Neural cell (in vitro differentiated cells): ENCODE data around the gene SCART1.

ENCODE experiments used
- EP300 ChIP-seq: fragments of 450-650 bp; conservative IDR thresholded peaks from 2 replicates; pipeline ENCODE4 v1.6.1; 2014; ENCODE audit warnings: antibody characterized with exemption, mild to moderate bottlenecking, moderate library complexity; ENCODE audit not compliant: poor library complexity, severe bottlenecking
- EZH2 ChIP-seq: fragments of 200-600, 300-800 bp; shearing (Covaris generic), sonication (generic); IDR thresholded peaks from 2 replicates; pipeline ENCODE4 v1.6.1; 2014; ENCODE audit warnings: antibody characterized with exemption, low read length, borderline replicate concordance, mild to moderate bottlenecking; ENCODE audit not compliant: insufficient read depth, poor library complexity, severe bottlenecking
- MXI1 ChIP-seq: fragments of 450-650 bp; conservative IDR thresholded peaks from 2 replicates; pipeline ENCODE4 v1.6.1; 2014; ENCODE audit warnings: antibody characterized with exemption, mild to moderate bottlenecking; ENCODE audit not compliant: poor library complexity, severe bottlenecking
- POLR2AphosphoS5 ChIP-seq: IDR thresholded peaks from 2 replicates; pipeline ENCODE4 v1.6.1; 2012
- RAD21 ChIP-seq: fragments of 450-650 bp; conservative IDR thresholded peaks from 2 replicates; pipeline ENCODE4 v1.6.1; 2014; ENCODE audit warnings: antibody characterized with exemption, mild to moderate bottlenecking, moderate library complexity
- TAF1 ChIP-seq: IDR thresholded peaks from 2 replicates; pipeline ENCODE4 v1.6.1; 2012; ENCODE audit warnings: low read depth
- TF ChIP-seq, protein P1 (sequence below): fragments of 450-650 bp; IDR thresholded peaks from 2 replicates; pipeline ENCODE4 v1.5.1; 2014; ENCODE audit warnings: antibody characterized with exemption, mild to moderate bottlenecking, moderate library complexity; ENCODE audit not compliant: poor library complexity, severe bottlenecking
- TF ChIP-seq, protein P2 (sequence below): IDR thresholded peaks from 2 replicates; pipeline ENCODE4 v1.6.1; 2012; ENCODE audit warnings: borderline replicate concordance

GRCh38 chr10:133454204-133454893, 604 bp downstream of the SCART1 start:
- TF ChIP-seq, protein P1, sequence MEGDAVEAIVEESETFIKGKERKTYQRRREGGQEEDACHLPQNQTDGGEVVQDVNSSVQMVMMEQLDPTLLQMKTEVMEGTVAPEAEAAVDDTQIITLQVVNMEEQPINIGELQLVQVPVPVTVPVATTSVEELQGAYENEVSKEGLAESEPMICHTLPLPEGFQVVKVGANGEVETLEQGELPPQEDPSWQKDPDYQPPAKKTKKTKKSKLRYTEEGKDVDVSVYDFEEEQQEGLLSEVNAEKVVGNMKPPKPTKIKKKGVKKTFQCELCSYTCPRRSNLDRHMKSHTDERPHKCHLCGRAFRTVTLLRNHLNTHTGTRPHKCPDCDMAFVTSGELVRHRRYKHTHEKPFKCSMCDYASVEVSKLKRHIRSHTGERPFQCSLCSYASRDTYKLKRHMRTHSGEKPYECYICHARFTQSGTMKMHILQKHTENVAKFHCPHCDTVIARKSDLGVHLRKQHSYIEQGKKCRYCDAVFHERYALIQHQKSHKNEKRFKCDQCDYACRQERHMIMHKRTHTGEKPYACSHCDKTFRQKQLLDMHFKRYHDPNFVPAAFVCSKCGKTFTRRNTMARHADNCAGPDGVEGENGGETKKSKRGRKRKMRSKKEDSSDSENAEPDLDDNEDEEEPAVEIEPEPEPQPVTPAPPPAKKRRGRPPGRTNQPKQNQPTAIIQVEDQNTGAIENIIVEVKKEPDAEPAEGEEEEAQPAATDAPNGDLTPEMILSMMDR, result no peak
- TF ChIP-seq RAD21, result no peak
- TF ChIP-seq TAF1, result no peak
- no peak for TF ChIP-seq EZH2
- TF ChIP-seq POLR2AphosphoS5, result no peak
- TF ChIP-seq, protein P2, sequence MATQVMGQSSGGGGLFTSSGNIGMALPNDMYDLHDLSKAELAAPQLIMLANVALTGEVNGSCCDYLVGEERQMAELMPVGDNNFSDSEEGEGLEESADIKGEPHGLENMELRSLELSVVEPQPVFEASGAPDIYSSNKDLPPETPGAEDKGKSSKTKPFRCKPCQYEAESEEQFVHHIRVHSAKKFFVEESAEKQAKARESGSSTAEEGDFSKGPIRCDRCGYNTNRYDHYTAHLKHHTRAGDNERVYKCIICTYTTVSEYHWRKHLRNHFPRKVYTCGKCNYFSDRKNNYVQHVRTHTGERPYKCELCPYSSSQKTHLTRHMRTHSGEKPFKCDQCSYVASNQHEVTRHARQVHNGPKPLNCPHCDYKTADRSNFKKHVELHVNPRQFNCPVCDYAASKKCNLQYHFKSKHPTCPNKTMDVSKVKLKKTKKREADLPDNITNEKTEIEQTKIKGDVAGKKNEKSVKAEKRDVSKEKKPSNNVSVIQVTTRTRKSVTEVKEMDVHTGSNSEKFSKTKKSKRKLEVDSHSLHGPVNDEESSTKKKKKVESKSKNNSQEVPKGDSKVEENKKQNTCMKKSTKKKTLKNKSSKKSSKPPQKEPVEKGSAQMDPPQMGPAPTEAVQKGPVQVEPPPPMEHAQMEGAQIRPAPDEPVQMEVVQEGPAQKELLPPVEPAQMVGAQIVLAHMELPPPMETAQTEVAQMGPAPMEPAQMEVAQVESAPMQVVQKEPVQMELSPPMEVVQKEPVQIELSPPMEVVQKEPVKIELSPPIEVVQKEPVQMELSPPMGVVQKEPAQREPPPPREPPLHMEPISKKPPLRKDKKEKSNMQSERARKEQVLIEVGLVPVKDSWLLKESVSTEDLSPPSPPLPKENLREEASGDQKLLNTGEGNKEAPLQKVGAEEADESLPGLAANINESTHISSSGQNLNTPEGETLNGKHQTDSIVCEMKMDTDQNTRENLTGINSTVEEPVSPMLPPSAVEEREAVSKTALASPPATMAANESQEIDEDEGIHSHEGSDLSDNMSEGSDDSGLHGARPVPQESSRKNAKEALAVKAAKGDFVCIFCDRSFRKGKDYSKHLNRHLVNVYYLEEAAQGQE, result no peak
- TF ChIP-seq EP300, result no peak
- no peak for TF ChIP-seq MXI1
